Measurements from ENCODE around the gene TMED3.

GRCh38 chr15:79265167-79265566, 45.7 kb upstream of the TMED3 start:
- TF ChIP-seq CEBPB (IDR thresholded peaks at IDR 0.05) = no peak
- no peak for TF ChIP-seq POLR2A (IDR thresholded peaks at IDR 0.05; ENCODE audit: low read length)
- TF ChIP-seq CTCF (IDR thresholded peaks at IDR 0.05) = no peak
- TF ChIP-seq FOSL2 (IDR thresholded peaks at IDR 0.05) = no peak
- no peak for TF ChIP-seq FOSL2 (CRISPR knock-in tag; IDR thresholded peaks at IDR 0.05)
- no peak for TF ChIP-seq HMGXB4 (CRISPR knock-in tag; IDR thresholded peaks at IDR 0.05; ENCODE audit: borderline replicate concordance)
- TF ChIP-seq ZFP36 (IDR thresholded peaks at IDR 0.05; ENCODE audit: borderline replicate concordance, partially characterized antibody) = no peak
- no peak for TF ChIP-seq PHF8 (IDR thresholded peaks at IDR 0.05; ENCODE audit: borderline replicate concordance, low read depth)

All from A549 (cell line).